GM23338 (cell line): ENCODE data around the gene COA1. TPM values are rescaled to one million over a fixed set of nuclear protein-coding genes. Genes with fewer than 3 reads are reported as not detected.

Experiments used
- ATAC-seq: fragments of 200-7000 bp; cut with Tn5 transposase; 3 replicates; pipeline ENCODE4 v1.9.1; 2020
- DNase-seq: peaks from one replicate; pipeline ENCODE4 v3.0.0-alpha.2; 2015; ENCODE audit warnings: low spot score
- H2AFZ ChIP-seq: fragments of 200-600 bp; sonication (generic); 2 replicates; pipeline ENCODE4 v1.8.0; 2016; ENCODE audit warnings: antibody characterized with exemption, mild to moderate bottlenecking, moderate library complexity
- H3F3A ChIP-seq: fragments of 200-600 bp; sonication (generic); replicated peaks from 2 replicates; pipeline ENCODE4 v1.8.0; 2017; ENCODE audit warnings: antibody characterized with exemption, mixed run types, low read depth
- H3K27ac ChIP-seq: fragments of 200-600 bp; sonication (generic); 2 replicates; pipeline ENCODE4 v1.6.1; 2016; ENCODE audit warnings: low read depth
- H3K27me3 ChIP-seq: fragments of 200-600 bp; sonication (generic); 2 replicates; pipeline ENCODE4 v1.8.0; 2016; ENCODE audit warnings: mild to moderate bottlenecking, mixed run types, moderate library complexity; ENCODE audit not compliant: insufficient read depth
- H3K36me3 ChIP-seq: fragments of 200-600 bp; sonication (generic); 2 replicates; pipeline ENCODE4 v1.8.0; 2016; ENCODE audit warnings: mild to moderate bottlenecking; ENCODE audit not compliant: insufficient read depth
- H3K4me1 ChIP-seq: fragments of 200-600 bp; sonication (generic); 2 replicates; pipeline ENCODE4 v1.8.0; 2016; ENCODE audit warnings: mild to moderate bottlenecking, moderate library complexity; ENCODE audit not compliant: insufficient read depth
- H3K4me2 ChIP-seq: fragments of 200-600 bp; sonication (generic); 2 replicates; pipeline ENCODE4 v1.7.1; 2017; ENCODE audit warnings: mixed run types
- H3K4me3 ChIP-seq: fragments of 200-600 bp; sonication (generic); 2 replicates; pipeline ENCODE4 v1.6.1; 2016; ENCODE audit warnings: mixed run types
- H3K79me2 ChIP-seq: fragments of 200-600 bp; sonication (generic); replicated peaks from 2 replicates; pipeline ENCODE4 v1.8.0; 2017; ENCODE audit warnings: mild to moderate bottlenecking; ENCODE audit not compliant: insufficient read depth
- H3K9me2 ChIP-seq: fragments of 200-600 bp; sonication (generic); 2 replicates; pipeline ENCODE4 v1.8.0; 2017; ENCODE audit not compliant: insufficient read depth
- H4K20me1 ChIP-seq: fragments of 200-600 bp; sonication (generic); replicated peaks from 2 replicates; pipeline ENCODE4 v1.8.0; 2017; ENCODE audit warnings: mild to moderate bottlenecking; ENCODE audit not compliant: insufficient read depth
- H3K27ac Mint-ChIP-seq: 2 replicates; pipeline ENCODE4 v1.8.0; 2020; ENCODE audit warnings: inconsistent platforms, mild to moderate bottlenecking, moderate library complexity, mixed read lengths
- H3K27me3 Mint-ChIP-seq: 3 replicates; pipeline ENCODE4 v1.8.0; 2022; ENCODE audit warnings: low read depth, mild to moderate bottlenecking, moderate library complexity, mixed read lengths, inconsistent platforms; ENCODE audit not compliant: insufficient read depth, poor library complexity
- H3K36me3 Mint-ChIP-seq: 3 replicates; pipeline ENCODE4 v1.8.0; 2021; ENCODE audit warnings: low read depth, mild to moderate bottlenecking, inconsistent platforms, moderate library complexity, mixed read lengths
- H3K4me1 Mint-ChIP-seq: 3 replicates; pipeline ENCODE4 v1.8.0; 2020; ENCODE audit warnings: mild to moderate bottlenecking, inconsistent platforms, mixed read lengths
- H3K4me3 Mint-ChIP-seq: 3 replicates; pipeline ENCODE4 v1.8.0; 2021; ENCODE audit warnings: moderate library complexity, mild to moderate bottlenecking, inconsistent platforms, mixed read lengths
- H3K9me3 Mint-ChIP-seq: 3 replicates; pipeline ENCODE4 v1.8.0; 2020; ENCODE audit warnings: moderate library complexity, mild to moderate bottlenecking, inconsistent platforms, mixed read lengths
- CTCF ChIP-seq, 2 experiments: fragments of 200-600 bp in 1 of 2; sonication (generic) in 1 of 2; conservative IDR thresholded peaks; 2 replicates each; pipeline versions ENCODE4 v1.5.1 to v1.6.1; 2016 to 2017; ENCODE audit warnings: antibody characterized with exemption in 2 of 2, low read depth in 2 of 2, mild to moderate bottlenecking in 2 of 2, moderate library complexity in 1 of 2
- EZH2phosphoT487 ChIP-seq: fragments of 200-600 bp; sonication (generic); IDR thresholded peaks from one replicate; pipeline ENCODE4 v1.8.1; 2018; ENCODE audit warnings: antibody characterized with exemption; ENCODE audit not compliant: unreplicated experiment
- JUNB ChIP-seq: IDR thresholded peaks from one replicate; pipeline ENCODE4 v1.6.1; 2016; ENCODE audit warnings: antibody characterized with exemption; ENCODE audit not compliant: unreplicated experiment
- NANOG ChIP-seq: IDR thresholded peaks from 2 replicates; pipeline ENCODE4 v1.6.1; 2016; ENCODE audit warnings: antibody characterized with exemption, borderline replicate concordance
- POLR2AphosphoS5 ChIP-seq: IDR thresholded peaks from 2 replicates; pipeline ENCODE4 v1.6.1; 2016; ENCODE audit warnings: antibody characterized with exemption, low read depth
- REST ChIP-seq: IDR thresholded peaks from one replicate; pipeline ENCODE4 v1.6.1; 2018; ENCODE audit warnings: antibody characterized with exemption; ENCODE audit not compliant: unreplicated experiment
- STAT1 ChIP-seq: IDR thresholded peaks from one replicate; pipeline ENCODE4 v1.6.1; 2016; ENCODE audit warnings: antibody characterized with exemption; ENCODE audit not compliant: unreplicated experiment
- ZNF114 ChIP-seq: fragments of 250-450 bp; sonication (Bioruptor Pico); IDR thresholded peaks from 2 replicates; pipeline ENCODE4 v1.5.0; 2020; ENCODE audit warnings: mild to moderate bottlenecking, moderate library complexity
- ZNF331 ChIP-seq: fragments of 250-450 bp; sonication (Bioruptor Pico); IDR thresholded peaks from 2 replicates; pipeline ENCODE4 v1.5.0; 2020; ENCODE audit warnings: low read depth, mild to moderate bottlenecking, moderate library complexity
- polyA plus RNA-seq: library from polyadenylated mRNA; unstranded; fragments of >200 nt; fragmentation: Nextera tagmentation; extraction: Ambion mirVana; gene quantifications from 2 replicates; pipeline ENCODE4 v1.2.1, GENCODE V29; 2016
- total RNA-seq: library from RNA; depleted of rRNA; stranded (reverse); fragments of >200 nt; shearing (Covaris generic); gene quantifications from 2 replicates; pipeline ENCODE4 v1.2.3, GENCODE V29; 2014

The COA1 gene
- total and polyA plus RNA-seq, 2 experiments from 2014 or later = 156 to 158 TPM

GRCh38 chr7:43658718-43659548 lies 70.4 kb downstream of the COA1 start:
- Histone ChIP-seq H3K36me3 (no peaks in the 10 kb centered on the region), H2AFZ (no peak overlapping the region), H3K9me2 (no peaks in the 10 kb centered on the region), H3K27ac (peak overlapping the region; percentile 79), H3K4me2 (peak overlapping the region; percentile 66), H4K20me1 (no peaks in the 10 kb centered on the region; the same call in 1 of the 2 replicates), H3K4me1 (peaks cover 45% of the 10 kb centered on the region), H3F3A (no peaks in the 10 kb centered on the region), H3K4me3 (no peak overlapping the region), H3K79me2 (peaks cover 97% of the 10 kb centered on the region), H3K27me3 (no peaks in the 10 kb centered on the region)
- Mint-ChIP-seq H3K36me3 (peaks cover 34% of the 10 kb centered on the region), H3K9me3 (no peaks in the 10 kb centered on the region), H3K4me3 (peak overlapping the region; percentile 11; the same call in 1 of the 3 replicates), H3K27me3 (peaks cover 3% of the 10 kb centered on the region), H3K27ac (peak overlapping the region; percentile 92), H3K4me1 (peaks cover 41% of the 10 kb centered on the region)
- ATAC-seq (no peak; the same call in 2 of the 3 replicates), DNase-seq (no peak)
- TF ChIP-seq ZNF331 (CRISPR knock-in tag) (no peak), CTCF (conservative IDR thresholded peaks at IDR 0.05; ENCODE audit: low read depth in 2 of 2) (no peak), POLR2AphosphoS5 (no peak), ZNF114 (no peak)

- H3K4me1 Mint-ChIP-seq = peaks cover 45% of the 10 kb centered on the region
- ATAC-seq = no peak
Observed at GRCh38 chr7:43656997-43657396, 72.3 kb downstream of the COA1 start.

More at GRCh38 chr7:43656997-43657396, 72.3 kb downstream of the COA1 start:
- H3K4me1 ChIP-seq = peaks cover 49% of the 10 kb centered on the region
- Mint-ChIP-seq H3K9me3 (no peaks in the 10 kb centered on the region), H3K4me3 (no peak overlapping the region), H3K36me3 (peaks cover 22% of the 10 kb centered on the region; the same call in 2 of the 3 replicates), H3K27ac (no peak overlapping the region), H3K27me3 (peaks cover 3% of the 10 kb centered on the region)
- H3K79me2 ChIP-seq = peaks cover 91% of the 10 kb centered on the region
- no peak overlapping the region for H3K27ac ChIP-seq
- no peak overlapping the region for H2AFZ ChIP-seq
- no peaks in the 10 kb centered on the region for H3K36me3 ChIP-seq
- DNase-seq = no peak
- H3K4me3 ChIP-seq = no peak overlapping the region
- no peaks in the 10 kb centered on the region for H3K27me3 ChIP-seq
- H4K20me1 ChIP-seq = no peaks in the 10 kb centered on the region; the same call in 1 of the 2 replicates
- H3F3A ChIP-seq = no peaks in the 10 kb centered on the region
- H3K9me2 ChIP-seq = no peaks in the 10 kb centered on the region
- TF ChIP-seq STAT1 (no peak), ZNF114 (no peak), POLR2AphosphoS5 (no peak), JUNB (no peak), REST (no peak), EZH2phosphoT487 (no peak), ZNF331 (CRISPR knock-in tag) (no peak), NANOG (no peak)
- no peak overlapping the region for H3K4me2 ChIP-seq
